Measurements from ENCODE around the gene HERPUD1. TPM values are rescaled to one million over a fixed set of nuclear protein-coding genes. Genes with fewer than 3 reads are reported as not detected.

Gene HERPUD1
- total and polyA plus RNA-seq, 2 of the 13 experiments (the other 11 are each of a cell fraction or from before 2014, with no cell fraction given) = 96.2 to 323 TPM

- TF ChIP-seq ZNF839 (CRISPR knock-in tag; IDR thresholded peaks at IDR 0.05; ENCODE audit: borderline replicate concordance) = no peak
- TF ChIP-seq ZNF501 (CRISPR knock-in tag; IDR thresholded peaks at IDR 0.05) = no peak; the same call in 1 of the 2 replicates
- no peak for TF ChIP-seq CERS6 (CRISPR knock-in tag; IDR thresholded peaks at IDR 0.05)
- peak; percentile 90 for TF ChIP-seq ELF3 (CRISPR knock-in tag; IDR thresholded peaks at IDR 0.05)
- TF ChIP-seq ZFP36 (IDR thresholded peaks at IDR 0.05; ENCODE audit: borderline replicate concordance, low read depth, low read length, partially characterized antibody) = no peak
These were observed 1.0 kb downstream of the HERPUD1 start (continued) for GRCh38 chr16:56932721-56933619.

GRCh38 chr16:56933828-56934598, 2.1 kb downstream of the HERPUD1 start:
- H3K27ac ChIP-seq (ENCODE audit: extremely low read length, insufficient read depth, low read length) = peak overlapping the region; percentile 80
- intact Hi-C loops (cut with micrococcal nuclease; ENCODE audit: unreplicated experiment) (loop anchor here (5.0 kb wide), 2 partner anchors 62 to 122 kb away; no protein-coding TSS in a partner anchor), in situ Hi-C loops (cut with HindIII; ENCODE audit: extremely low pct_ligation_motif_present, low pct_unique_long_range_greater_than_20kb) (no loop called here)
- H4K20me1 ChIP-seq (ENCODE audit: insufficient read depth, low read length) = peaks cover 64% of the 10 kb centered on the region
- CTCF ChIA-PET (ENCODE audit: low intra/inter-chr PET ratio, low total read pairs) = no interaction called here
- H3K4me2 ChIP-seq (ENCODE audit: low read depth, low read length) = peak overlapping the region; percentile 90
- FAIRE-seq (no peak), DNase-seq (ENCODE audit: low spot score) (no peak), ATAC-seq (no peak)
- no peaks in the 10 kb centered on the region; a peak in 1 of 5 replicates for H3K27me3 ChIP-seq (ENCODE audit: control insufficient read depth in 1 of 2, insufficient read depth in 2 of 2, low read length in 2 of 2)
- no peaks in the 10 kb centered on the region for H3K9me3 ChIP-seq (ENCODE audit: low read length)
- H3K36me3 ChIP-seq (replicated peaks in 1 of 2; ENCODE audit: control insufficient read depth in 1 of 2, insufficient read depth in 2 of 2, low read length in 2 of 2) = peaks cover 17 to 50% of the 10 kb centered on the region in 2 experiments
- TSS peak; percentile 42 for BruUV-seq (replicated peaks)
- POLR2A ChIA-PET = interaction anchor here (0.9 to 8.3 kb wide), 7 partner anchors 7 to 159 kb away, joined by 4 to 232 read pairs (median 13); partner anchors contain the start of gene CPNE2
- no peak overlapping the region for H2AFZ ChIP-seq (ENCODE audit: low read length)
- peak overlapping the region; percentile 93 to 97 (median 94); a peak in 5 of 6 replicates for H3K4me3 ChIP-seq (replicated peaks in 1 of 3; ENCODE audit: insufficient read depth in 1 of 3, low read depth in 2 of 3, low read length in 3 of 3)
- peaks cover 64% of the 10 kb centered on the region for H3K79me2 ChIP-seq (ENCODE audit: insufficient read depth, low read length)
- 43% methylated on average over 8 of the region's 8 CpGs for WGBS (ENCODE audit: low lambda C conversion rate)
- H3K9ac ChIP-seq (ENCODE audit: insufficient read depth, low read depth, low read length) = peak overlapping the region; percentile 95
- peaks cover 64% of the 10 kb centered on the region for H3K4me1 ChIP-seq (ENCODE audit: insufficient read depth, low read length)
- TF ChIP-seq MIXL1 (CRISPR knock-in tag; IDR thresholded peaks at IDR 0.05) (no peak), POLR2AphosphoS5 (IDR thresholded peaks at IDR 0.05; ENCODE audit: low read depth, low read length) (no peak; the same call in 1 of the 2 replicates), RBFOX2 (IDR thresholded peaks at IDR 0.05; ENCODE audit: low read depth, low read length) (peak; percentile 69), SMAD1 (CRISPR knock-in tag; IDR thresholded peaks at IDR 0.05; ENCODE audit: borderline replicate concordance, low read depth) (no peak), MIER3 (CRISPR knock-in tag; IDR thresholded peaks at IDR 0.05; ENCODE audit: borderline replicate concordance) (no peak), RAD21 (CRISPR knock-in tag; IDR thresholded peaks at IDR 0.05) (no peak), TAF15 (IDR thresholded peaks at IDR 0.05; ENCODE audit: low read depth, low read length, poor library complexity, severe bottlenecking) (no peak), TFAP4 (IDR thresholded peaks at IDR 0.05; ENCODE audit: borderline replicate concordance, low read depth) (no peak), NFYC (CRISPR knock-in tag; IDR thresholded peaks at IDR 0.05) (0 out of 2 replicates have a peak, but pooled peaks have one; percentile 8), ZNF572 (CRISPR knock-in tag; IDR thresholded peaks at IDR 0.05) (no peak), KLF6 (CRISPR knock-in tag; IDR thresholded peaks at IDR 0.05) (0 out of 2 replicates have a peak, but pooled peaks have one; percentile 18), TRAFD1 (CRISPR knock-in tag; IDR thresholded peaks at IDR 0.05; ENCODE audit: borderline replicate concordance) (no peak), TOE1 (CRISPR knock-in tag; IDR thresholded peaks at IDR 0.05) (no peak)
